H9 (cell line): ENCODE data around the gene CDY2B. TPM values are rescaled to one million over a fixed set of nuclear protein-coding genes. Genes with fewer than 3 reads are reported as not detected.
"Not testable (repeated sequence)": the region's sequence is repeated elsewhere in the genome, so short reads cannot be mapped to it uniquely, and the experiment has no call there.

Experiments used
- DNase-seq: peaks from one replicate; pipeline ENCODE4 v3.0.0-alpha.2; 2017
- H2AFZ ChIP-seq: one replicate; pipeline ENCODE4 v1.6.1; 2013; ENCODE audit warnings: mild to moderate bottlenecking, low read length, control low read depth, moderate library complexity
- H2AK5ac ChIP-seq: 2 replicates; pipeline ENCODE4 v1.6.1; 2013; ENCODE audit warnings: low read length, control low read depth, mixed read lengths; ENCODE audit not compliant: insufficient read length
- H2BK120ac ChIP-seq: one replicate; pipeline ENCODE4 v1.6.1; 2013; ENCODE audit warnings: low read depth, mild to moderate bottlenecking, low read length, control low read depth, inconsistent platforms; ENCODE audit not compliant: poor library complexity, severe bottlenecking
- H2BK12ac ChIP-seq: 2 replicates; pipeline ENCODE4 v1.6.1; 2013; ENCODE audit warnings: low read length, control low read depth, mixed read lengths, low read depth; ENCODE audit not compliant: insufficient read length
- H2BK15ac ChIP-seq: 2 replicates; pipeline ENCODE4 v1.6.1; 2013; ENCODE audit warnings: low read depth, low read length, control low read depth
- H2BK20ac ChIP-seq: one replicate; pipeline ENCODE4 v1.6.1; 2013; ENCODE audit warnings: low read depth, mild to moderate bottlenecking, low read length, control low read depth, inconsistent platforms; ENCODE audit not compliant: poor library complexity, severe bottlenecking
- H2BK5ac ChIP-seq: 2 replicates; pipeline ENCODE4 v1.6.1; 2013; ENCODE audit warnings: low read length, control low read depth, mixed read lengths; ENCODE audit not compliant: insufficient read length
- H3K14ac ChIP-seq: 2 replicates; pipeline ENCODE4 v1.6.1; 2013; ENCODE audit warnings: low read length, control low read depth; ENCODE audit not compliant: insufficient read depth
- H3K18ac ChIP-seq: 2 replicates; pipeline ENCODE4 v1.6.1; 2013; ENCODE audit warnings: low read depth, mild to moderate bottlenecking, mixed read lengths, low read length, control low read depth; ENCODE audit not compliant: insufficient read length
- H3K23ac ChIP-seq: 2 replicates; pipeline ENCODE4 v1.6.1; 2013; ENCODE audit warnings: low read length, control low read depth, mixed read lengths, low read depth; ENCODE audit not compliant: insufficient read length
- H3K23me2 ChIP-seq: 2 replicates; pipeline ENCODE4 v1.6.1; 2013; ENCODE audit warnings: low read depth, mild to moderate bottlenecking, mixed read lengths, low read length, control low read depth; ENCODE audit not compliant: insufficient read length, poor library complexity, severe bottlenecking
- H3K27ac ChIP-seq: 2 replicates; pipeline ENCODE4 v1.5.1; 2013; ENCODE audit warnings: low read length, control low read depth, mixed read lengths, low read depth; ENCODE audit not compliant: insufficient read length
- H3K27me3 ChIP-seq: 2 replicates; pipeline ENCODE4 v1.6.1; 2013; ENCODE audit warnings: low read length, control low read depth, inconsistent platforms; ENCODE audit not compliant: insufficient read depth
- H3K4ac ChIP-seq: 2 replicates; pipeline ENCODE4 v1.6.1; 2013; ENCODE audit warnings: low read depth, mild to moderate bottlenecking, control low read depth, inconsistent platforms, low read length, moderate library complexity
- H3K4me1 ChIP-seq: 2 replicates; pipeline ENCODE4 v1.6.1; 2013; ENCODE audit warnings: low read length, control low read depth, inconsistent platforms; ENCODE audit not compliant: insufficient read depth
- H3K4me2 ChIP-seq: 2 replicates; pipeline ENCODE4 v1.6.1; 2013; ENCODE audit warnings: low read length, control low read depth, mixed read lengths; ENCODE audit not compliant: insufficient read length, insufficient read depth
- H3K56ac ChIP-seq: 2 replicates; pipeline ENCODE4 v1.6.1; 2013; ENCODE audit warnings: low read depth, mild to moderate bottlenecking, mixed read lengths, low read length, control low read depth; ENCODE audit not compliant: insufficient read length
- H3K79me1 ChIP-seq: 2 replicates; pipeline ENCODE4 v1.6.1; 2013; ENCODE audit warnings: low read depth, mild to moderate bottlenecking, moderate library complexity, low read length, control low read depth, inconsistent platforms; ENCODE audit not compliant: insufficient read depth, poor library complexity, severe bottlenecking
- H3K79me2 ChIP-seq: 2 replicates; pipeline ENCODE4 v1.6.1; 2013; ENCODE audit warnings: low read length, control low read depth, inconsistent platforms; ENCODE audit not compliant: insufficient read depth
- H3K9ac ChIP-seq: 2 replicates; pipeline ENCODE4 v1.6.1; 2013; ENCODE audit warnings: low read length, control low read depth, mixed read lengths; ENCODE audit not compliant: insufficient read length; ENCODE audit errors: extremely low read depth
- H3K9me3 ChIP-seq: one replicate; pipeline ENCODE4 v1.6.1; 2013; ENCODE audit warnings: low read depth, low read length, inconsistent platforms; ENCODE audit not compliant: control insufficient read depth
- H3T11ph ChIP-seq: one replicate; pipeline ENCODE4 v1.6.1; 2013; ENCODE audit warnings: mild to moderate bottlenecking, low read length, control low read depth, inconsistent platforms
- H4K20me1 ChIP-seq: one replicate; pipeline ENCODE4 v1.6.1; 2013; ENCODE audit not compliant: control insufficient read depth, insufficient read length, insufficient read depth
- H4K5ac ChIP-seq: 2 replicates; pipeline ENCODE4 v1.6.1; 2013; ENCODE audit warnings: low read depth, mild to moderate bottlenecking, mixed read lengths, low read length, control low read depth; ENCODE audit not compliant: insufficient read length
- H4K8ac ChIP-seq: replicated peaks from 2 replicates; pipeline ENCODE4 v1.6.1; 2013; ENCODE audit warnings: low read length, control low read depth, mixed read lengths, low read depth; ENCODE audit not compliant: insufficient read length
- H4K91ac ChIP-seq: 2 replicates; pipeline ENCODE4 v1.6.1; 2013; ENCODE audit warnings: low read depth, mild to moderate bottlenecking, moderate library complexity, mixed read lengths, low read length, control low read depth; ENCODE audit not compliant: insufficient read length
- H3K27ac Mint-ChIP-seq, 3 experiments: 2 replicates in 2 of 3; 3 replicates in 1 of 3; pipeline ENCODE4 v1.8.0; 2020 to 2021; ENCODE audit warnings: mixed read lengths in 3 of 3, mild to moderate bottlenecking in 1 of 3, moderate library complexity in 1 of 3
- H3K27me3 Mint-ChIP-seq: 2 replicates; pipeline ENCODE4 v1.8.0; 2021; ENCODE audit warnings: low read depth, mild to moderate bottlenecking, moderate library complexity, mixed read lengths
- H3K36me3 Mint-ChIP-seq, 3 experiments: 2 replicates in 2 of 3; 3 replicates in 1 of 3; pipeline ENCODE4 v1.8.0; 2020 to 2021; ENCODE audit warnings: low read depth in 3 of 3, mixed read lengths in 3 of 3; ENCODE audit not compliant: insufficient read depth in 1 of 3
- H3K4me1 Mint-ChIP-seq, 2 experiments: 2 replicates each; pipeline ENCODE4 v1.8.0; 2020; ENCODE audit warnings: mixed read lengths in 2 of 2
- H3K4me3 Mint-ChIP-seq, 2 experiments: 2 replicates in 1 of 2; 3 replicates in 1 of 2; pipeline ENCODE4 v1.8.0; 2020 to 2021; ENCODE audit warnings: mild to moderate bottlenecking in 2 of 2, mixed read lengths in 2 of 2, moderate library complexity in 1 of 2
- H3K9me3 Mint-ChIP-seq, 2 experiments: 2 replicates in 1 of 2; 3 replicates in 1 of 2; pipeline ENCODE4 v1.8.0; 2020; ENCODE audit warnings: mild to moderate bottlenecking in 2 of 2, mixed read lengths in 2 of 2, moderate library complexity in 1 of 2
- WGBS: extraction: QIAGEN DNeasy Blood & Tissue Kit; methylation state at CpG from one replicate; pipeline ENCODE4 v1.1.7; 2013; ENCODE audit warnings: missing lambda C conversion rate, low lambda C conversion rate, mixed read lengths; ENCODE audit not compliant: insufficient read length; ENCODE audit errors: extremely low coverage; 5-methylcytosine and 5-hydroxymethylcytosine counted together
- total RNA-seq: library from RNA; stranded (reverse); gene quantifications from 2 replicates; pipeline ENCODE4 v1.2.1, GENCODE V29; 2021

The CDY2B gene
- total RNA-seq, 1 experiment from 2014 or later, result not detected

GRCh38 chrY:17856963-17857848 is 22.8 kb downstream of the CDY2B start:
- H3K23me2 ChIP-seq, H3K4ac ChIP-seq, H2BK20ac ChIP-seq, H3K9me3 ChIP-seq, H3K23ac ChIP-seq, H3K4me1 ChIP-seq, H2BK5ac ChIP-seq, H3T11ph ChIP-seq, H3K27ac Mint-ChIP-seq, H3K4me1 Mint-ChIP-seq, H3K9me3 Mint-ChIP-seq, H3K14ac ChIP-seq, H3K4me3 Mint-ChIP-seq, H3K79me2 ChIP-seq, H3K27me3 ChIP-seq, DNase-seq, H2AFZ ChIP-seq, H3K4me2 ChIP-seq, H4K91ac ChIP-seq, H3K27me3 Mint-ChIP-seq, H4K20me1 ChIP-seq, H3K79me1 ChIP-seq, H3K27ac ChIP-seq, H2AK5ac ChIP-seq, H2BK12ac ChIP-seq, H2BK15ac ChIP-seq, H3K9ac ChIP-seq, H2BK120ac ChIP-seq, H3K56ac ChIP-seq, H4K8ac ChIP-seq, H3K36me3 Mint-ChIP-seq, H3K18ac ChIP-seq, H4K5ac ChIP-seq: not testable (repeated sequence)
- WGBS, result no CpG with 5 or more reads among the region's 10 CpGs

GRCh38 chrY:17856508-17856907 is 23.5 kb downstream of the CDY2B start:
- not testable (repeated sequence) for H4K20me1 ChIP-seq, H3K36me3 Mint-ChIP-seq, H3K18ac ChIP-seq, H2AFZ ChIP-seq, H3T11ph ChIP-seq, H3K9me3 ChIP-seq, H3K79me2 ChIP-seq, H4K5ac ChIP-seq, H3K14ac ChIP-seq, H2BK20ac ChIP-seq, H2BK5ac ChIP-seq, H3K9ac ChIP-seq, H3K79me1 ChIP-seq, H3K27me3 ChIP-seq, H3K27me3 Mint-ChIP-seq, H3K27ac ChIP-seq, H2BK120ac ChIP-seq, H2AK5ac ChIP-seq, H3K9me3 Mint-ChIP-seq, H3K23me2 ChIP-seq, H3K4me1 Mint-ChIP-seq, H2BK15ac ChIP-seq, H3K27ac Mint-ChIP-seq, H3K4me2 ChIP-seq, DNase-seq, H2BK12ac ChIP-seq, H3K4ac ChIP-seq, H3K23ac ChIP-seq, H3K56ac ChIP-seq, H4K91ac ChIP-seq, H3K4me3 Mint-ChIP-seq, H3K4me1 ChIP-seq, H4K8ac ChIP-seq
- WGBS, result no CpG with 5 or more reads among the region's 3 CpGs
